HepG2 (cell line): ENCODE data around the gene ZMYND8. TPM values are rescaled to one million over a fixed set of nuclear protein-coding genes. Genes with fewer than 3 reads are reported as not detected.

Experiments
- ELF1 ChIP-seq: sonication (generic); formaldehyde crosslinking; IDR thresholded peaks from 2 replicates; pipeline ENCODE4 v1.4.0; 2020; ENCODE audit warnings: missing genetic modification reagents
- HMG20B ChIP-seq: conservative IDR thresholded peaks from 2 replicates; pipeline ENCODE4 v1.6.1; 2016; ENCODE audit warnings: missing genetic modification reagents, missing compliant biosample characterization
- HMGXB4 ChIP-seq, 2 experiments: sonication (generic) in 1 of 2; formaldehyde crosslinking in 1 of 2; IDR thresholded peaks; 2 replicates each; pipeline versions ENCODE4 v1.4.0 to v1.6.1; 2018 to 2020; ENCODE audit warnings: missing genetic modification reagents in 2 of 2, borderline replicate concordance in 1 of 2, low read depth in 1 of 2, mild to moderate bottlenecking in 1 of 2, missing biosample characterization in 1 of 2
- MED1 ChIP-seq: sonication (generic); formaldehyde crosslinking; IDR thresholded peaks from 2 replicates; pipeline ENCODE4 v1.4.0; 2020; ENCODE audit warnings: missing genetic modification reagents
- MLXIP ChIP-seq: sonication (generic); formaldehyde crosslinking; IDR thresholded peaks from 2 replicates; pipeline ENCODE4 v1.9.0; 2021; ENCODE audit warnings: missing genetic modification reagents, borderline replicate concordance
- NFYC ChIP-seq: IDR thresholded peaks from 2 replicates; pipeline ENCODE4 v1.6.1; 2016; ENCODE audit warnings: missing genetic modification reagents, missing compliant biosample characterization
- ZFP62 ChIP-seq: sonication (generic); formaldehyde crosslinking; IDR thresholded peaks from 2 replicates; pipeline ENCODE4 v1.4.0; 2020; ENCODE audit warnings: missing genetic modification reagents
- ZKSCAN5 ChIP-seq: sonication (generic); formaldehyde crosslinking; IDR thresholded peaks from 2 replicates; pipeline ENCODE4 v1.5.1; 2020; ENCODE audit warnings: mild to moderate bottlenecking, missing genetic modification reagents
- ZNF230 ChIP-seq: sonication (generic); formaldehyde crosslinking; IDR thresholded peaks from 2 replicates; pipeline ENCODE4 v1.4.0; 2020; ENCODE audit warnings: mild to moderate bottlenecking, missing genetic modification reagents
- ZNF407 ChIP-seq: sonication (generic); formaldehyde crosslinking; IDR thresholded peaks from one replicate; pipeline ENCODE4 v1.5.1; 2020; ENCODE audit warnings: mild to moderate bottlenecking, missing genetic modification reagents; ENCODE audit errors: not compliant biosample characterization
- ZNF558 ChIP-seq: sonication (generic); formaldehyde crosslinking; IDR thresholded peaks from 2 replicates; pipeline ENCODE4 v1.9.0; 2022; ENCODE audit warnings: mild to moderate bottlenecking, missing genetic modification reagents, borderline replicate concordance
- ZNF660 ChIP-seq: sonication (generic); formaldehyde crosslinking; IDR thresholded peaks from 2 replicates; pipeline ENCODE4 v1.5.1; 2020; ENCODE audit warnings: mild to moderate bottlenecking, low read depth, missing genetic modification reagents, borderline replicate concordance
- polyA plus RNA-seq, 8 experiments: library from polyadenylated mRNA; depleted of rRNA in 3 of 8; stranded (reverse) in 7 of 8; unstranded in 1 of 8; fragments of >200 nt; fragmentation: Illumina TruSeq in 4 of 8; extraction: Trizol in 4 of 8; gene quantifications; 2 replicates each; pipeline versions ENCODE4 v1.2.1 to v1.2.3, GENCODE V29; 2011 to 2016; ENCODE audit warnings: low read depth in 4 of 8, missing spikeins in 1 of 8, mixed read lengths in 1 of 8; ENCODE audit not compliant: insufficient read depth in 1 of 8
- total RNA-seq, 5 experiments: library from RNA; depleted of rRNA; stranded (reverse); fragments of >200 nt; fragmentation: Illumina TruSeq; extraction: Trizol; gene quantifications; 2 replicates each; pipeline ENCODE4 v1.2.3, GENCODE V29; 2016; ENCODE audit warnings: low read depth in 1 of 5
- TF ChIP-seq, protein P1 (sequence below): sonication (generic); formaldehyde crosslinking; IDR thresholded peaks from 2 replicates; pipeline ENCODE4 v1.8.0; 2022; ENCODE audit warnings: mild to moderate bottlenecking, missing genetic modification reagents; ENCODE audit not compliant: insufficient replicate concordance

The ZMYND8 gene
- total and polyA plus RNA-seq, 2 of the 13 experiments (the other 11 are each of a cell fraction or from before 2014, with no cell fraction given): 53.9 to 84.7 TPM

DNA sequence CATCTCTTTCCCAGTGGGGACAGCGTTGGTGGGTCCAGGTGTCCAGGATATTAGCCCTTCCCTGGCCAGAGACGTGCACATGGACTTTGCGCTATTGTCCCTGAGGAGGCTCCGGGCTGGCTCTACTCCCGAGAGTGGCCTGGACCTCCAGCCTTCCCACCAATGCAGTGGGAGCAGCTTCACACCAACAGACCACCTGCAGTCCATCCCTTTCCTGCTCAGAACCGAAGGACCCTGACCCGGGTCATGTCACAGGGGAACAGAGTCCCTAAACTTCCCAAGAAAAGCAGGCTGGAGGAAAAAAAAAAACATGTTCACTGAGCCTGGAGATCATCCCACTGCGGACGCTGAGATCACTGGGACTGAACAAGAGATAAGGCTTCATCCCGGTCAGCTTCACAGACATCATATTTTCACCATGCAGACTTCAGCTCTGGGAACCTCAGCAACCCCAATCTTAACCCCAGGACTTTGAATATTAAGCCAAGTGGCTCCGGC, 18.3 kb downstream of the ZMYND8 start (continued):
- TF ChIP-seq HMGXB4 (CRISPR knock-in tag; IDR thresholded peaks at IDR 0.05; ENCODE audit: borderline replicate concordance in 1 of 2, low read depth in 1 of 2) (peak in 1 of 2 experiments; percentile 15; a peak in 1 of 4 replicates), MLXIP (no peak), ZNF558 (CRISPR knock-in tag) (no peak), ZFP62 (CRISPR knock-in tag) (no peak), HMG20B (CRISPR knock-in tag) (no peak), NFYC (CRISPR knock-in tag) (no peak), ZNF230 (CRISPR knock-in tag) (0 out of 2 replicates have a peak, but pooled peaks have one; percentile 23), MED1 (CRISPR knock-in tag) (peak; percentile 36; the same call in 1 of the 2 replicates), ZKSCAN5 (no peak), ZNF407 (peak; percentile 14), ELF1 (0 out of 2 replicates have a peak, but pooled peaks have one; percentile 15), ZNF660 (CRISPR knock-in tag) (no peak)
- TF ChIP-seq, protein P1, sequence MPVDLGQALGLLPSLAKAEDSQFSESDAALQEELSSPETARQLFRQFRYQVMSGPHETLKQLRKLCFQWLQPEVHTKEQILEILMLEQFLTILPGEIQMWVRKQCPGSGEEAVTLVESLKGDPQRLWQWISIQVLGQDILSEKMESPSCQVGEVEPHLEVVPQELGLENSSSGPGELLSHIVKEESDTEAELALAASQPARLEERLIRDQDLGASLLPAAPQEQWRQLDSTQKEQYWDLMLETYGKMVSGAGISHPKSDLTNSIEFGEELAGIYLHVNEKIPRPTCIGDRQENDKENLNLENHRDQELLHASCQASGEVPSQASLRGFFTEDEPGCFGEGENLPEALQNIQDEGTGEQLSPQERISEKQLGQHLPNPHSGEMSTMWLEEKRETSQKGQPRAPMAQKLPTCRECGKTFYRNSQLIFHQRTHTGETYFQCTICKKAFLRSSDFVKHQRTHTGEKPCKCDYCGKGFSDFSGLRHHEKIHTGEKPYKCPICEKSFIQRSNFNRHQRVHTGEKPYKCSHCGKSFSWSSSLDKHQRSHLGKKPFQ (CRISPR knock-in tag): peak; percentile 97
